ENCODE data around the gene THAP7. TPM values are rescaled to one million over a fixed set of nuclear protein-coding genes. Genes with fewer than 3 reads are reported as not detected.

Gene THAP7
- total RNA-seq, 1 experiment from 2014 or later: 27.7 TPM

- Histone ChIP-seq H2AFZ (ENCODE audit: low read depth, low read length, poor library complexity, severe bottlenecking) (no peak overlapping the region), H3K36me3 (ENCODE audit: control insufficient read depth in 1 of 2, insufficient read depth in 2 of 2, low read length in 2 of 2) (no peaks in the 10 kb centered on the region), H3K4me1 (ENCODE audit: control insufficient read depth in 1 of 2, insufficient read depth in 2 of 2, low read length in 2 of 2) (peaks cover 15 to 20% of the 10 kb centered on the region in 2 experiments), H3K79me2 (ENCODE audit: insufficient read depth, low read length) (no peaks in the 10 kb centered on the region), H3K27ac (ENCODE audit: low read depth, low read length) (no peak overlapping the region), H3K9me2 (ENCODE audit: insufficient read depth) (no peaks in the 10 kb centered on the region), H3K9me3 (ENCODE audit: control insufficient read depth in 1 of 2, insufficient read depth in 1 of 2, low read depth in 1 of 2, low read length in 2 of 2) (no peaks in the 10 kb centered on the region), H3K4me2 (ENCODE audit: low read length) (peak overlapping the region; percentile 82; the same call in 1 of the 2 replicates), H3K4me3 (replicated peaks in 1 of 2; ENCODE audit: low read depth in 1 of 2, low read length in 2 of 2) (no peak overlapping the region), H3K9ac (ENCODE audit: low read length) (no peak overlapping the region), H3K27me3 (ENCODE audit: insufficient read depth, low read length) (no peaks in the 10 kb centered on the region), H4K20me1 (ENCODE audit: insufficient read depth) (no peaks in the 10 kb centered on the region)
- no peak for ATAC-seq
- no TSS peak for BruUV-seq (replicated peaks)
- intact Hi-C loops (cut with micrococcal nuclease): no loop called here
- TF ChIP-seq CEBPB (IDR thresholded peaks at IDR 0.05; ENCODE audit: low read depth): no peak
- no peak for TF ChIP-seq POLR2AphosphoS5 (IDR thresholded peaks at IDR 0.05; ENCODE audit: low read depth, low read length)
- TF ChIP-seq SP1 (IDR thresholded peaks at IDR 0.05; ENCODE audit: low read depth): no peak
- no peak for TF ChIP-seq CBX3 (IDR thresholded peaks at IDR 0.05; ENCODE audit: low read depth)
- TF ChIP-seq TCF7L2 (IDR thresholded peaks at IDR 0.05; ENCODE audit: borderline replicate concordance, extremely low read depth, insufficient read depth, insufficient read length): no peak
- TF ChIP-seq CTCF (IDR thresholded peaks at IDR 0.05 in 2 of 3, conservative IDR thresholded peaks at IDR 0.05 in 1 of 3; ENCODE audit: borderline replicate concordance in 1 of 3, insufficient read depth in 1 of 3, low read depth in 2 of 3, low read length in 2 of 3): no peak
- TF ChIP-seq MAX (IDR thresholded peaks at IDR 0.05): no peak
- TF ChIP-seq FOSL1 (IDR thresholded peaks at IDR 0.05; ENCODE audit: low read depth): no peak
- no peak for TF ChIP-seq POLR2A (IDR thresholded peaks at IDR 0.05; ENCODE audit: borderline replicate concordance, extremely low read depth, insufficient read depth, insufficient read length)
- no peak for TF ChIP-seq ATF3 (IDR thresholded peaks at IDR 0.05)
- no peak for TF ChIP-seq SIN3A (IDR thresholded peaks at IDR 0.05; ENCODE audit: low read depth)
- no peak for TF ChIP-seq REST (IDR thresholded peaks at IDR 0.05; ENCODE audit: low read depth)
- no peak for TF ChIP-seq RAD21 (IDR thresholded peaks at IDR 0.05; ENCODE audit: low read depth)
- no peak for TF ChIP-seq JUND (IDR thresholded peaks at IDR 0.05)
- TF ChIP-seq ZFX (IDR thresholded peaks at IDR 0.05): no peak
- TF ChIP-seq ZNF274 (IDR thresholded peaks at IDR 0.05; ENCODE audit: low read depth, low read length): no peak
- TF ChIP-seq EZH2phosphoT487 (IDR thresholded peaks at IDR 0.05; ENCODE audit: borderline replicate concordance): no peak
- RAD21 ChIA-PET (ENCODE audit: low non-redundant PET in 1 of 2, low total read pairs in 2 of 2, uncharacterized antibody in 2 of 2, unreplicated experiment in 2 of 2): no interaction called here
- POLR2A ChIA-PET: no interaction called here
- CTCF ChIA-PET: no interaction called here
- no peak for DNase-seq (ENCODE audit: low read depth, low spot score)
Measured at GRCh38 chr22:21012446-21013407, 10.8 kb upstream of the THAP7 start.

Data from HCT116 (cell line).